ENCODE results near the gene RMI2.

GRCh38 chr16:11395949-11396240 lies 50.6 kb downstream of the RMI2 start:
- TF ChIP-seq CTCF (IDR thresholded peaks at IDR 0.05), result no peak
- no peak for TF ChIP-seq POLR2A (IDR thresholded peaks at IDR 0.05)
- no peak for TF ChIP-seq POLR2AphosphoS5 (IDR thresholded peaks at IDR 0.05)
- no peak for TF ChIP-seq EP300 (IDR thresholded peaks at IDR 0.05)
